22Rv1 (cell line): ENCODE results near the gene LAMB4.

Experiments
- H3K27ac ChIP-seq: fragments of 450-650 bp; 2 replicates; pipeline ENCODE4 v1.5.1; 2017
- ZFX ChIP-seq: fragments of 450-650 bp; IDR thresholded peaks from 2 replicates; pipeline ENCODE4 v1.6.1; 2017; ENCODE audit warnings: antibody characterized with exemption, borderline replicate concordance
- TF ChIP-seq, protein P1 (sequence below): fragments of 450-650 bp; IDR thresholded peaks from 2 replicates; pipeline ENCODE4 v1.5.1; 2017; ENCODE audit warnings: mild to moderate bottlenecking

Gene LAMB4

DNA sequence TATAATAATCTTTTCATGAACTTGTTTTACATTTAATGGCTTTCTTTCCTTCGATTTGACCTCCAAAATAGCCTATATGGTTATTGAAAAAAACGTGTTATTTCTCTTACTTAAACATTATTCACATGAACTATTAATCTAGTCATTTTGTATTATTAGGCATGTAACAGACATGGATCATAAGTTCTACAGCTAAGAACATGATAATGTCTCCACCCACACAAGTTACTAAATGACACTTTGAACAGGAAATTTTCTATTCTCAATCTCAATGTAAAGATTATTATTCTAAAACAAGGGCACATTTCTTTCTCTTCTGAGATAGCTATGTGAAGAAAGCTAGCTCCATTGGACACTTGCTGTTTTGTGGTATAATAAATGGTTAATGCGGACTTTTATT is 10.0 kb downstream of the LAMB4 start:
- H3K27ac ChIP-seq = no peak overlapping the region
- TF ChIP-seq ZFX = no peak
- TF ChIP-seq, protein P1, sequence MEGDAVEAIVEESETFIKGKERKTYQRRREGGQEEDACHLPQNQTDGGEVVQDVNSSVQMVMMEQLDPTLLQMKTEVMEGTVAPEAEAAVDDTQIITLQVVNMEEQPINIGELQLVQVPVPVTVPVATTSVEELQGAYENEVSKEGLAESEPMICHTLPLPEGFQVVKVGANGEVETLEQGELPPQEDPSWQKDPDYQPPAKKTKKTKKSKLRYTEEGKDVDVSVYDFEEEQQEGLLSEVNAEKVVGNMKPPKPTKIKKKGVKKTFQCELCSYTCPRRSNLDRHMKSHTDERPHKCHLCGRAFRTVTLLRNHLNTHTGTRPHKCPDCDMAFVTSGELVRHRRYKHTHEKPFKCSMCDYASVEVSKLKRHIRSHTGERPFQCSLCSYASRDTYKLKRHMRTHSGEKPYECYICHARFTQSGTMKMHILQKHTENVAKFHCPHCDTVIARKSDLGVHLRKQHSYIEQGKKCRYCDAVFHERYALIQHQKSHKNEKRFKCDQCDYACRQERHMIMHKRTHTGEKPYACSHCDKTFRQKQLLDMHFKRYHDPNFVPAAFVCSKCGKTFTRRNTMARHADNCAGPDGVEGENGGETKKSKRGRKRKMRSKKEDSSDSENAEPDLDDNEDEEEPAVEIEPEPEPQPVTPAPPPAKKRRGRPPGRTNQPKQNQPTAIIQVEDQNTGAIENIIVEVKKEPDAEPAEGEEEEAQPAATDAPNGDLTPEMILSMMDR = no peak

DNA sequence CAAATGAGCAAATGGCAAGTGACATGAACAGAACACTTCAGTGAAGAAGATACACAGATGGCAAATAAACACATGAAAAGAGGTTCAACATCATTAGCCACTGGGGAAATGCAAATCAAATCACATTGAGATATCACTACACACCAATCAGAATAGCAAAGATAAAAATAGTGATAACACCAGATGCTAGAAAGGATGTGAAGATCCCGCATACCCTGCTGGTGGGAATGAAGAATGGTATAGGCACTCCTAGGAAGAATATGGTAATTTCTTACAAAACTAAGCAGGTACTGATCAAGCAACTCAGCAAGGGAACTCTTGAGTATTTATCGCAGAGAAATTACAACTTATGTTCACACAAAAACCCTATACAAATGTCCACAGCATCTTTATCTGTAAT is 11.2 kb downstream of the LAMB4 start:
- TF ChIP-seq ZFX = no peak
- TF ChIP-seq, protein P1 = no peak
- H3K27ac ChIP-seq = no peak overlapping the region

DNA sequence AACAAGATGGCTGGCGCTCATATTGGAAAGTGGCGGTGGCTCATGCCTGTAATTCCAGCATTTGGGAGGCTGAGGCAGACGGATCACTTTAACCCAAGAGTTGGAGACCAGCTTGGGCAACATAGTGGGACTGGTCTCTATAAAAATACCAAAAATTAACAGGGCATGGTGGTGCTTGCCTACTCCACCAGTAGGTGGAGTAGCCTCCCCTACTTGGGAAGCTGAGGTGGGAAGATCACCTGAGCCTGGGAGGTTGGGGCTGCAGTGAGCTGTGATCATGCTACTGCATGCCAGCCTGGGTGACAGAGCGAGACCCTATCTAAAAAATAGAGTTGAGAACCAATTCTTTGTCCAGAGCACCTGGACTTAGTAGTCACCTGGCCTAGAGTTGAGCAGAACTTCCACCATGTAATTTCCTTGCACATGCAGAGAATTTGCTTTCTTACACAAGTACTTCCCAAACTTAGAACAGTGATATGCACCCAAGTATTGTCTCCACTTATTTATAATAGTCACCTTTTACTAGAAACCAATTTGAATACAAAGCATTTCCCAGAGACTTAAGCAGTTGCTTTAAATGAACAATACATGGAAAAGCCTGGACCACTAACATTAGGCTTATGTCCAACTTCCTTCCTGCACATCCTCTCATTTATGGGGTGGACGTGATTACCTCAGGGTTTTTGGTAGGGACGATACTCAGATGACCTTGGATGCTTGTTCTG is 15.9 kb downstream of the LAMB4 start:
- H3K27ac ChIP-seq = no peak overlapping the region
- TF ChIP-seq, protein P1 = peak; percentile 90
- TF ChIP-seq ZFX = no peak

- TF ChIP-seq ZFX = no peak
- TF ChIP-seq, protein P1 = no peak
- no peak overlapping the region for H3K27ac ChIP-seq
These were observed 17.5 kb downstream of the LAMB4 start for GRCh38 chr7:108112683-108113082.

GRCh38 chr7:108109221-108109908 is 20.8 kb downstream of the LAMB4 start:
- TF ChIP-seq, protein P1 = peak; percentile 81
- no peak for TF ChIP-seq ZFX
- H3K27ac ChIP-seq = no peak overlapping the region

DNA sequence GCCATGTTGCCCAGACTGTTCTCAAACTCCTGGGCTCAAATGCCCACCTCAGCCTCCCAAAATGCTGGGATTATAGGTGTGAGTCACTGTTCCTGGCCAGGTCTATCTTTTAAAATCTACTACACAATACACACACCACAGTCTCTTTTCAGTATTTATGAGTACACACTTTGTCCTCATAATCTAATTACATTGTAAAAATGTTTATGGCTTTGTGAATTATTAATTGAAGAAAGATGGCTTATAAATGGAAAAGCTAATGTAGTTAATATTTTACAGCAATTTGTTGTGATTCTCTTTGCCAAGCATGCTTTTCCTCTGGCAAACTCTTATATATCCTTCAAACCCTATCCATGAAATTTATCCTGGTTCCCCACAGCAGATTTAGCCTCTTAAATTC is 22.0 kb downstream of the LAMB4 start:
- H3K27ac ChIP-seq = peak overlapping the region; percentile 29; the same call in 1 of the 2 replicates
- no peak for TF ChIP-seq ZFX
- TF ChIP-seq, protein P1 = no peak

GRCh38 chr7:108104324-108104723 is 25.8 kb downstream of the LAMB4 start:
- H3K27ac ChIP-seq = no peak overlapping the region

More at GRCh38 chr7:108104324-108104723, 25.8 kb downstream of the LAMB4 start:
- TF ChIP-seq, protein P1 = no peak
- no peak for TF ChIP-seq ZFX
